ENCODE measurements around the gene IKBKG. TPM values are rescaled to one million over a fixed set of nuclear protein-coding genes. Genes with fewer than 3 reads are reported as not detected.

Gene IKBKG
- total and polyA plus RNA-seq, 2 of the 13 experiments (the other 11 are each of a cell fraction or from before 2014, with no cell fraction given) = 30.6 to 44.3 TPM

GRCh38 chrX:154548028-154548316 is 552 bp downstream of the IKBKG start:
- WGBS (ENCODE audit: low lambda C conversion rate) = 4% methylated on average over 8 of the region's 9 CpGs
- FAIRE-seq = no peak
- BruUV-seq (replicated peaks) = no TSS peak

GRCh38 chrX:154549766-154550165 is 2.3 kb downstream of the IKBKG start:
- H3K4me3 ChIP-seq (replicated peaks in 1 of 3; ENCODE audit: insufficient read depth in 1 of 3, low read depth in 2 of 3, low read length in 3 of 3) = no peak overlapping the region
- ATAC-seq (no peak), DNase-seq (ENCODE audit: low spot score) (no peak), FAIRE-seq (no peak)
- in situ Hi-C loops (cut with HindIII; ENCODE audit: extremely low pct_ligation_motif_present, low pct_unique_long_range_greater_than_20kb) (loop anchor here (25.0 kb wide), 1 partner anchor 137 kb away; the partner anchor contains the start of genes DNASE1L1 and TAFAZZIN), intact Hi-C loops (cut with micrococcal nuclease; ENCODE audit: unreplicated experiment) (no loop called here)
- H2AFZ ChIP-seq (ENCODE audit: low read length) = no peak overlapping the region
- ChIA-PET CTCF (ENCODE audit: low intra/inter-chr PET ratio, low total read pairs) (no interaction called here), POLR2A (no interaction called here)
- peaks cover 30% of the 10 kb centered on the region for H4K20me1 ChIP-seq (ENCODE audit: insufficient read depth, low read length)
- H3K4me2 ChIP-seq (ENCODE audit: low read depth, low read length) = no peak overlapping the region
- H3K27me3 ChIP-seq (ENCODE audit: control insufficient read depth in 1 of 2, insufficient read depth in 2 of 2, low read length in 2 of 2) = no peaks in the 10 kb centered on the region; a peak in 1 of 5 replicates
- peaks cover 7% of the 10 kb centered on the region for H3K4me1 ChIP-seq (ENCODE audit: insufficient read depth, low read length)
- H3K9ac ChIP-seq (ENCODE audit: insufficient read depth, low read depth, low read length) = no peak overlapping the region
- BruUV-seq (replicated peaks) = no TSS peak
- peaks cover 32% of the 10 kb centered on the region for H3K79me2 ChIP-seq (ENCODE audit: insufficient read depth, low read length)
- H3K9me3 ChIP-seq (ENCODE audit: low read length) = no peaks in the 10 kb centered on the region
- peaks cover 9 to 19% of the 10 kb centered on the region in 2 experiments; a peak in 4 of 5 replicates for H3K36me3 ChIP-seq (replicated peaks in 1 of 2; ENCODE audit: control insufficient read depth in 1 of 2, insufficient read depth in 2 of 2, low read length in 2 of 2)
- TF ChIP-seq ZNF513 (CRISPR knock-in tag; conservative IDR thresholded peaks at IDR 0.05) (no peak), ESRRA (CRISPR knock-in tag; IDR thresholded peaks at IDR 0.05; ENCODE audit: low read depth) (no peak), FLYWCH1 (CRISPR knock-in tag; IDR thresholded peaks at IDR 0.05) (no peak), GATAD1 (CRISPR knock-in tag; IDR thresholded peaks at IDR 0.05) (no peak)
- 90% methylated on average over 1 of the region's 1 CpG for WGBS (ENCODE audit: low lambda C conversion rate)
- H3K27ac ChIP-seq (ENCODE audit: extremely low read length, insufficient read depth, low read length) = no peak overlapping the region

More at GRCh38 chrX:154548028-154548316, 552 bp downstream of the IKBKG start:
- H3K36me3 ChIP-seq (replicated peaks in 1 of 2; ENCODE audit: control insufficient read depth in 1 of 2, insufficient read depth in 2 of 2, low read length in 2 of 2) = peaks cover 3 to 9% of the 10 kb centered on the region in 2 experiments; a peak in 2 of 5 replicates
- intact Hi-C loops (cut with micrococcal nuclease; ENCODE audit: unreplicated experiment) (no loop called here), in situ Hi-C loops (cut with HindIII; ENCODE audit: extremely low pct_ligation_motif_present, low pct_unique_long_range_greater_than_20kb) (loop anchor here (25.0 kb wide), 1 partner anchor 136 kb away; the partner anchor contains the start of genes DNASE1L1 and TAFAZZIN)
- ChIA-PET CTCF (ENCODE audit: low intra/inter-chr PET ratio, low total read pairs) (no interaction called here), POLR2A (interaction anchor here (0.7 kb wide), 1 partner anchor 215 kb away, joined by 3 read pairs; the partner anchor contains the start of gene DKC1)
- peaks cover 43% of the 10 kb centered on the region for H3K79me2 ChIP-seq (ENCODE audit: insufficient read depth, low read length)
- no peak for DNase-seq (ENCODE audit: low spot score)
- H3K9ac ChIP-seq (ENCODE audit: insufficient read depth, low read depth, low read length) = peak overlapping the region; percentile 79
- peak overlapping the region; percentile 81 to 86 (median 85) for H3K4me3 ChIP-seq (replicated peaks in 1 of 3; ENCODE audit: insufficient read depth in 1 of 3, low read depth in 2 of 3, low read length in 3 of 3)
- no peak overlapping the region for H2AFZ ChIP-seq (ENCODE audit: low read length)
- ATAC-seq = no peak
- H4K20me1 ChIP-seq (ENCODE audit: insufficient read depth, low read length) = peaks cover 28% of the 10 kb centered on the region
- H3K4me2 ChIP-seq (ENCODE audit: low read depth, low read length) = peak overlapping the region; percentile 89
- no peaks in the 10 kb centered on the region; a peak in 1 of 5 replicates for H3K27me3 ChIP-seq (ENCODE audit: control insufficient read depth in 1 of 2, insufficient read depth in 2 of 2, low read length in 2 of 2)
- H3K4me1 ChIP-seq (ENCODE audit: insufficient read depth, low read length) = peaks cover 25% of the 10 kb centered on the region
- TF ChIP-seq ZNF263 (CRISPR knock-in tag; IDR thresholded peaks at IDR 0.05) (0 out of 2 replicates have a peak, but pooled peaks have one; percentile 27), CBX5 (CRISPR knock-in tag; IDR thresholded peaks at IDR 0.05; ENCODE audit: borderline replicate concordance) (no peak)
- no peaks in the 10 kb centered on the region for H3K9me3 ChIP-seq (ENCODE audit: low read length)
- peak overlapping the region; percentile 82 for H3K27ac ChIP-seq (ENCODE audit: extremely low read length, insufficient read depth, low read length)
